ENCODE measurements around the gene CDHR3. TPM values are rescaled to one million over a fixed set of nuclear protein-coding genes. Genes with fewer than 3 reads are reported as not detected.

The CDHR3 gene
- total RNA-seq, 1 donor from 2014 or later = 3.1 TPM

- peaks cover 15% of the 10 kb centered on the region for H3K4me1 Mint-ChIP-seq (ENCODE audit: low read depth, unreplicated experiment)
- Histone ChIP-seq H3K9ac (ENCODE audit: low read length) (no peak overlapping the region), H3K27me3 (ENCODE audit: insufficient read depth, low read length) (peaks cover 13% of the 10 kb centered on the region), H4K20me1 (ENCODE audit: insufficient read depth, low read length) (no peaks in the 10 kb centered on the region), H2AFZ (ENCODE audit: low read depth, low read length) (no peak overlapping the region), H3K4me2 (ENCODE audit: low read length) (no peak overlapping the region), H3K79me2 (ENCODE audit: insufficient read depth, low read length) (no peaks in the 10 kb centered on the region), H3K4me3 (ENCODE audit: insufficient read depth, low read depth, low read length) (no peak overlapping the region), H3K4me1 (ENCODE audit: insufficient read depth, low read length) (peaks cover 21% of the 10 kb centered on the region), H3K9me3 (ENCODE audit: insufficient read depth, low read depth, low read length) (no peaks in the 10 kb centered on the region), H3K27ac (ENCODE audit: low read depth, low read length) (no peak overlapping the region), H3K36me3 (ENCODE audit: insufficient read depth, low read length) (no peaks in the 10 kb centered on the region)
- no peak overlapping the region for H3K4me3 Mint-ChIP-seq (ENCODE audit: unreplicated experiment)
- peaks cover 11% of the 10 kb centered on the region for H3K27me3 Mint-ChIP-seq (ENCODE audit: low read depth, unreplicated experiment)
- H3K27ac Mint-ChIP-seq (ENCODE audit: unreplicated experiment) = no peak overlapping the region
- TF ChIP-seq CTCF (IDR thresholded peaks at IDR 0.05; ENCODE audit: insufficient read depth, low read depth, low read length) (no peak), EZH2 (IDR thresholded peaks at IDR 0.05; ENCODE audit: insufficient read depth, low read length) (no peak)
- DNase-seq (ENCODE audit: low read depth) = peak; percentile 39
- H3K36me3 Mint-ChIP-seq (ENCODE audit: low read depth, unreplicated experiment) = peaks cover 3% of the 10 kb centered on the region
- no peak for FAIRE-seq
- H3K9me3 Mint-ChIP-seq (ENCODE audit: unreplicated experiment) = peaks cover 22% of the 10 kb centered on the region
These were observed 47.8 kb downstream of the CDHR3 start for GRCh38 chr7:106010866-106011265.

GRCh38 chr7:106012184-106012583 is 49.1 kb downstream of the CDHR3 start:
- Mint-ChIP-seq H3K4me3 (ENCODE audit: unreplicated experiment) (no peak overlapping the region), H3K27ac (ENCODE audit: unreplicated experiment) (no peak overlapping the region), H3K27me3 (ENCODE audit: low read depth, unreplicated experiment) (peaks cover 11% of the 10 kb centered on the region), H3K4me1 (ENCODE audit: low read depth, unreplicated experiment) (peaks cover 15% of the 10 kb centered on the region), H3K36me3 (ENCODE audit: low read depth, unreplicated experiment) (peaks cover 3% of the 10 kb centered on the region), H3K9me3 (ENCODE audit: unreplicated experiment) (peaks cover 16% of the 10 kb centered on the region)
- Histone ChIP-seq H2AFZ (ENCODE audit: low read depth, low read length) (no peak overlapping the region), H3K9ac (ENCODE audit: low read length) (no peak overlapping the region), H3K27ac (ENCODE audit: low read depth, low read length) (no peak overlapping the region), H3K4me1 (ENCODE audit: insufficient read depth, low read length) (peaks cover 21% of the 10 kb centered on the region), H4K20me1 (ENCODE audit: insufficient read depth, low read length) (no peaks in the 10 kb centered on the region), H3K36me3 (ENCODE audit: insufficient read depth, low read length) (no peaks in the 10 kb centered on the region), H3K4me2 (ENCODE audit: low read length) (peak overlapping the region; percentile 63), H3K27me3 (ENCODE audit: insufficient read depth, low read length) (peaks cover 17% of the 10 kb centered on the region), H3K79me2 (ENCODE audit: insufficient read depth, low read length) (no peaks in the 10 kb centered on the region), H3K4me3 (ENCODE audit: insufficient read depth, low read depth, low read length) (no peak overlapping the region), H3K9me3 (ENCODE audit: insufficient read depth, low read depth, low read length) (no peaks in the 10 kb centered on the region)
- DNase-seq (ENCODE audit: low read depth) (no peak), FAIRE-seq (no peak)
- TF ChIP-seq EZH2 (IDR thresholded peaks at IDR 0.05; ENCODE audit: insufficient read depth, low read length) (no peak), CTCF (IDR thresholded peaks at IDR 0.05; ENCODE audit: insufficient read depth, low read depth, low read length) (no peak)

DNA sequence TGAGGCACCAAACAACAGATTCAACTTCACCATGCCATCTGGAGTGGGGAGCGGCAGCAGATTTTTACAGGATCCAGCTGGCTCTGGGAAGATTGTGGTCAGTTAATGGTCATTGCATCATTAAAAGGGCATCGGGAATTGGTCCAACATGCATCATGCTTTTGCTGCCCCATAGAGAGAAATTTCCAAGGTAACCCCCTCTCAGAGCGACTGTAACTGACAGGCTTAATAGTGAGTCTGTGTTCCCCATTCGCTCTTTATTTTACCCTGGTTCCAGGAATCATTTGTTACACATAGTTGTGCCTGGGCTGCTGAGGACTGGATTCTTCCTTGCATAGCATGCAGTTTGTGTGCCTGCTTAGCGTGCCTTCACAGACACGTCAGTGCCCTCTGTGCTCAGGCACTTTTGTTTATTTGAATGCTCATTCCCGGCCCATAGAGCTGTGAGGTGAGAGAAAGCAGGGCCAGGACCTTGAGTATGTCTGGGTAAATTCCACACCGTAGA is 49.9 kb downstream of the CDHR3 start:
- DNase-seq (ENCODE audit: low read depth) (peak; percentile 90), FAIRE-seq (no peak)
- Mint-ChIP-seq H3K27ac (ENCODE audit: unreplicated experiment) (no peak overlapping the region), H3K4me1 (ENCODE audit: low read depth, unreplicated experiment) (peaks cover 15% of the 10 kb centered on the region), H3K36me3 (ENCODE audit: low read depth, unreplicated experiment) (no peaks in the 10 kb centered on the region), H3K27me3 (ENCODE audit: low read depth, unreplicated experiment) (peaks cover 11% of the 10 kb centered on the region), H3K9me3 (ENCODE audit: unreplicated experiment) (peaks cover 10% of the 10 kb centered on the region), H3K4me3 (ENCODE audit: unreplicated experiment) (no peak overlapping the region)
- peaks cover 17% of the 10 kb centered on the region for H3K27me3 ChIP-seq (ENCODE audit: insufficient read depth, low read length)
- H3K9me3 ChIP-seq (ENCODE audit: insufficient read depth, low read depth, low read length) = no peaks in the 10 kb centered on the region
- H4K20me1 ChIP-seq (ENCODE audit: insufficient read depth, low read length) = no peaks in the 10 kb centered on the region
- peaks cover 21% of the 10 kb centered on the region for H3K4me1 ChIP-seq (ENCODE audit: insufficient read depth, low read length)
- H3K36me3 ChIP-seq (ENCODE audit: insufficient read depth, low read length) = no peaks in the 10 kb centered on the region
- no peak for TF ChIP-seq EZH2 (IDR thresholded peaks at IDR 0.05; ENCODE audit: insufficient read depth, low read length)
- peak overlapping the region; percentile 29 for H3K27ac ChIP-seq (ENCODE audit: low read depth, low read length)
- H3K79me2 ChIP-seq (ENCODE audit: insufficient read depth, low read length) = no peaks in the 10 kb centered on the region
- no peak overlapping the region for H2AFZ ChIP-seq (ENCODE audit: low read depth, low read length)
- no peak overlapping the region for H3K4me3 ChIP-seq (ENCODE audit: insufficient read depth, low read depth, low read length)
- H3K9ac ChIP-seq (ENCODE audit: low read length) = peak overlapping the region; percentile 30
- peak overlapping the region; percentile 63 for H3K4me2 ChIP-seq (ENCODE audit: low read length)
